GM12872 (cell line): ENCODE measurements around the gene RFTN1.

Experiments used
- TF ChIP-seq, protein P1 (sequence below): IDR thresholded peaks from 3 replicates; pipeline ENCODE4 v1.5.1; 2011; ENCODE audit warnings: low read depth, mild to moderate bottlenecking, low read length, moderate library complexity; ENCODE audit not compliant: insufficient read depth

The RFTN1 gene

DNA sequence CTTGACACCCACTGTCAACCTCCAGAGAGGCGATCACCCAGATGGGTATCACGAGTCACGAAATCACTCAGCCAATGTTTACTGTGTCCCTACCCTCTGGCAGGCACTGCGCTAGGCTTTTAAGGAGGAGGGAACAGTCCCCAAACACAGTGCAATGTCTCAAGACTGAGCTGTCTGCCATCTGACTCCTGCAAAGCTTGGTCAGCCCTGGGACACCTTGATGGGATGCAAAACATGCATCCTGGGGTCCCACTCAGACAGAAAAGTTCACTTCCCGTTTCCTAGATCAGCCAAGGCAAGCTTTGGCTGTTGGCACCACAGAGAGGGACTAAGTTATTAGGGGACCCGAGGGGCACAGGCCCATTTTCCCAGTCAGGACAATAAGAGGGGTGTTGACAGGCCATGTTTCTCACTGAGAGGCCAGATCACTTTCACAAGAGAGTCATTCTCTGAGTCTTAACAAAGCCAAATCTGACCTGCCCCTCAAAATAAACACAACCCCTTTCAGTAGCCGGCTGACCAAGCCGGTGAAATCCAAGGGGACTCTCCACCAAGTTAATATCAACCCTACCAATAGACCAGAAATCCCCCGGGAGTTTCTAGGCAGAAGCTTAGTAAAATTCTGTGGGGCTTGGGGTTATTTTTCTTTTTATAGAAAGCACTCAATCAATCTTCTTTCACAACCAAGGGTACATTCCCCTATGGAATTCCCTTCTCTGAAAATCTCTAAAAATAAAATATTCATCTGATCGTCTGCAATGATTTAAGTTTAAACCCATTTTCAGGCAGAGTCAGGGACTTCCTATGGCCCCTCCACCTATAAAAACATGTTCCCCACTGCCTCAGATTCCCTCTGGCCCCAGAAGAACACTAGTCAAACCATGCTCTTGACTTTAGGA lies 3.5 kb downstream of the RFTN1 start:
- TF ChIP-seq, protein P1, sequence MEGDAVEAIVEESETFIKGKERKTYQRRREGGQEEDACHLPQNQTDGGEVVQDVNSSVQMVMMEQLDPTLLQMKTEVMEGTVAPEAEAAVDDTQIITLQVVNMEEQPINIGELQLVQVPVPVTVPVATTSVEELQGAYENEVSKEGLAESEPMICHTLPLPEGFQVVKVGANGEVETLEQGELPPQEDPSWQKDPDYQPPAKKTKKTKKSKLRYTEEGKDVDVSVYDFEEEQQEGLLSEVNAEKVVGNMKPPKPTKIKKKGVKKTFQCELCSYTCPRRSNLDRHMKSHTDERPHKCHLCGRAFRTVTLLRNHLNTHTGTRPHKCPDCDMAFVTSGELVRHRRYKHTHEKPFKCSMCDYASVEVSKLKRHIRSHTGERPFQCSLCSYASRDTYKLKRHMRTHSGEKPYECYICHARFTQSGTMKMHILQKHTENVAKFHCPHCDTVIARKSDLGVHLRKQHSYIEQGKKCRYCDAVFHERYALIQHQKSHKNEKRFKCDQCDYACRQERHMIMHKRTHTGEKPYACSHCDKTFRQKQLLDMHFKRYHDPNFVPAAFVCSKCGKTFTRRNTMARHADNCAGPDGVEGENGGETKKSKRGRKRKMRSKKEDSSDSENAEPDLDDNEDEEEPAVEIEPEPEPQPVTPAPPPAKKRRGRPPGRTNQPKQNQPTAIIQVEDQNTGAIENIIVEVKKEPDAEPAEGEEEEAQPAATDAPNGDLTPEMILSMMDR = no peak

DNA sequence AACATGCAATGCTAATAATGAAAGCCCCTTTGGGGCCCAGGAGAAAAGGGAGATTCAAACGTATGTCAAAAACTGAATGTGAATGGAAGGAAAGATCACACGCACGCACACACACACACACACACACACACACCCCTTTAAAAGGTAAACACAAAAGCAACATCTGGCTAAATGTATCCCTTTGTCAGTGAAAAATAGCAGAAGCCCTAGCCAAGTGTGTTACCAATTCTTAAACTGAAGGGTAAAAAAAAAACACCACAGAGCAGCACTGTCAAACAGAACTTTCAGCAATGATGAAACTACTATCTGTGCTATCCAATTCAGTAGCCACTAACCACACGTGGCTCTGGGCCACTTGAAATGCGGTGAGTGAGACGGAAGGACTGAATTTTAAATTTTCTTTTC lies 4.9 kb downstream of the RFTN1 start:
- TF ChIP-seq, protein P1 = no peak

DNA sequence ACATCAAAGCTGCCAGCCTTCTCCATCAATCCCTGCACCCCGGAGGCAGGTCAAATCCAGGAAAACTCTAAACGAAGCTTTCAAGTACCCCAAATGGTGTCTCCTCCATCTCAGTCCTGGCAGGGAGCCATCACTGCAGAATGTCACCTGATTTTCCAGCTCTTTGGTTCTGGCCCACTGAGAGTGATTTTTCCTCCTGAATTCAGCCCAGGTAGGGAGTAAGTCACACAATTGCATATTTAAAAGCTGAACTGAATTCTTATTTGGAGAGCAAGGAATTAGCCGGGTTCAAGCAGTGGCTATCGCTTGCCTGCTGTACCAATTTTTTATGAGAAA lies 5.3 kb downstream of the RFTN1 start:
- TF ChIP-seq, protein P1 = no peak

DNA sequence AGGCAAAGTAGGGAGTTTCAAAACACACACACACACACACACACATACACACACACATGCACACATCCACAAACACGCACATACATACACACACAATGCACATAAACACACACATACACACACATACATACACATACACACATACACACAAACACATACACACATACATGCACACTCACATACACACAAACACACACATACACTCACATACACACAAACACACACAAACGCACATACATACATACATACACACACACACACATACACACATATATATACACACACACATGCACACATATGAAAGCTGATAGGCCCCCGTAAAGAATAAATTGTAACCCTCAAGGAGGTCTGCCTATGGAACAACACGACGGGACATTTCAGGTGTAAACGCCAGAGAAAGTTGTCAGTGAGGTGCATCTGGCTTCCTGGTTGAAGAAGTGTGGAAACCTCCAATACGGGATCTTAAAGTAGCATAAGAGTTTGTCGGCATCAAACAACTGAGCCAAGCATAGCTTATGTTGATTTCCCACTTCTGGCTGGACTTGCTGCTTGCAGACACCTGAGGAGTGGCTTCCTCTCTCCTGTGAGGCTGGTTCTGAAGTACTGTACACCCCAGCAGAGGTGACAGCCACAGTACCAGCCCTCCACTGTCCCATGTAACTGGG lies 5.8 kb downstream of the RFTN1 start:
- TF ChIP-seq, protein P1 = no peak

DNA sequence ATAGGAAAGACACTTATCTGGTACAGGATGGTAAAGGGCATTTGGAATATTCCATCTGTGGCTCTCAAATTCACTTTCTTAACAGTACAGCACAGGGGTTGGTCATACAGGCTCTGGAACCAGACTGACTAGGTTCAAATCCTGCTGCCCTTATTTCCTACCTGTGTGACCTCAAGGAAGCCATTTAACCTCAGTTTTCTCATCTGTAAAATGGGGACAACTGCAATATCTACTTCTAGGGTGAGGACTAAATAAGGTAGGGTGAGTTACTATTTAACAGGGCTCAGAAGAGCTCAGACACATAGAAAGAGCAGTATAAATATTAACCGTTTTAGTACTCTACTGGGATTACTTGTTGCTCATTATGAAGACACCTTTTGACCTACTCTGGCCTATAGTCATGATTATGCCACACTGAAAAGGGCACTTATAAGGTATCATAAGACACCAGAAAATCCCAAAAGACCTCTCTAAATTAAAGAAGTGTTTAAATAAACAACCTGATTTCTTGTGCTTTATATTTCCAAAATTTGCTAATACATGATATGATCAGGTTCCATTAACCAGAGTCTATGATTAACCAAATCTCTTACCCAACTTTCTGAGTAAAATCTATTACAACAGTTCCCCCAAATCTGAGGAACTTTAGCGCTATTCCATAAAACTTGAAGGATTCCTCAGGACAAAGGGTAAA lies 6.5 kb downstream of the RFTN1 start:
- TF ChIP-seq, protein P1 = no peak

DNA sequence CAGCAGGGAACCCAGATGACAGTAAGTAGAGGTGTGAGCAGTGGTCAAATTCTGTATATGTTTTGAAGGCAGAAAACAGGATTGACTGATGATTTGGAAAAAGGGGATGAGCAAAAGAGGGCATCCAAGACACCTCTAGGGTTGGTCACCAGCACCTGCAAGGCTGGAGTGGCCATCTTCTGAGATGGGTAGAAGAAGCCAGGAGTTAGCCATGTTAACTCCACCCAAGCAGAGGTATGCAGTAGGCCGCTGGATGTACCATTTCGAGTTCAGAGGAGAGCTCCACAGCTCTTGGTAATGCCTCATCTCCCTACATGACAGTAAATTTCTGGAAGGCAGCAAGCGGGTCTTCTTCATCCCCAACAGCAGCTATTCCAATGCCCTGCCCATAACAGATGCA lies 7.0 kb downstream of the RFTN1 start:
- TF ChIP-seq, protein P1 = no peak

DNA sequence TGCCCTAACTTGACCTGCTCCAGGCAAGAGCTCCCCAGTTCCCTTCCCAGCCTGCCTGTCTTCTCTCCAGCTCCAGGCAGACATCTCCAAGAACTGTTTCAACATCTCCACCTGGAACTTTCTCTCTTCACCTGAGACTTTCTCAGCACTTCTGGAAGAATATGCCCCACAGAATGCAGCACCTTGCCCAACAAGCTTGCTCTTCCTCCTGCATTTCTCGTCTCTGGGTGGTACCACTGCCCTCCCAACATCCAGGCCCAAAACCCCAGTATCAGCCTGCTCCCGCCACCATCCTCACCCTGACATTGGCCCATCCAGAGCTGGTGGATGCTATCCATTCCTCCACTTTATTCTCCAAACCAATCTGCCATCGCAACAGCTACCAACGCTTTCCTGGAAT lies 8.8 kb downstream of the RFTN1 start:
- TF ChIP-seq, protein P1 = no peak
